22Rv1 (cell line): Measurements from ENCODE around the gene GTF2A1L.

Source experiments
- H3K27ac ChIP-seq: fragments of 450-650 bp; 2 replicates; pipeline ENCODE4 v1.5.1; 2017
- ZFX ChIP-seq: fragments of 450-650 bp; IDR thresholded peaks from 2 replicates; pipeline ENCODE4 v1.6.1; 2017; ENCODE audit warnings: antibody characterized with exemption, borderline replicate concordance
- TF ChIP-seq, protein P1 (sequence below): fragments of 450-650 bp; IDR thresholded peaks from 2 replicates; pipeline ENCODE4 v1.5.1; 2017; ENCODE audit warnings: mild to moderate bottlenecking

GTF2A1L gene

DNA sequence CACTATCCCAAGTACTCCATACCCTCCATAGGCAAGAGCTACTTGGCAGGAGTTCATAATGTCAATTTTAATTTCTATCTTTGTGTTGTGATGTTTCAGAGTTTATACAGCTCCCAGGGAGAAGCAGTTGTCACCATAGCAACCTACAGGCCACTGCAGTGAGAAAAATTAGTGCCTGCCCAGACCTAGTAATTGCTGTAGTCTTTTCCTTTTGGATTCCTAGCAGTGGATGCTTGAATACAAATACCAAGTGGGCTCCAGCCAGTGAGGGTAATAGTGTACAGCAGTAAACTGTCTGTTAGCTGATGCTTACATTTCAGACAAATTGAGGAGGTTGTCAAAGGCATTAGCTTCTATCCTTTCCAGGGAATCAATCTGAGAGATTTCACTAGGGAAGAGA, 111.2 kb downstream of the GTF2A1L start:
- TF ChIP-seq ZFX = no peak
- TF ChIP-seq, protein P1, sequence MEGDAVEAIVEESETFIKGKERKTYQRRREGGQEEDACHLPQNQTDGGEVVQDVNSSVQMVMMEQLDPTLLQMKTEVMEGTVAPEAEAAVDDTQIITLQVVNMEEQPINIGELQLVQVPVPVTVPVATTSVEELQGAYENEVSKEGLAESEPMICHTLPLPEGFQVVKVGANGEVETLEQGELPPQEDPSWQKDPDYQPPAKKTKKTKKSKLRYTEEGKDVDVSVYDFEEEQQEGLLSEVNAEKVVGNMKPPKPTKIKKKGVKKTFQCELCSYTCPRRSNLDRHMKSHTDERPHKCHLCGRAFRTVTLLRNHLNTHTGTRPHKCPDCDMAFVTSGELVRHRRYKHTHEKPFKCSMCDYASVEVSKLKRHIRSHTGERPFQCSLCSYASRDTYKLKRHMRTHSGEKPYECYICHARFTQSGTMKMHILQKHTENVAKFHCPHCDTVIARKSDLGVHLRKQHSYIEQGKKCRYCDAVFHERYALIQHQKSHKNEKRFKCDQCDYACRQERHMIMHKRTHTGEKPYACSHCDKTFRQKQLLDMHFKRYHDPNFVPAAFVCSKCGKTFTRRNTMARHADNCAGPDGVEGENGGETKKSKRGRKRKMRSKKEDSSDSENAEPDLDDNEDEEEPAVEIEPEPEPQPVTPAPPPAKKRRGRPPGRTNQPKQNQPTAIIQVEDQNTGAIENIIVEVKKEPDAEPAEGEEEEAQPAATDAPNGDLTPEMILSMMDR = no peak
- H3K27ac ChIP-seq = no peak overlapping the region
